Non-pigmented ciliary epithelial cell (primary cell): ENCODE data around the gene RETN.
"Not testable (repeated sequence)": the region's sequence is repeated elsewhere in the genome, so short reads cannot be mapped to it uniquely, and the experiment has no call there.

Experiments
- DNase-seq: peaks from one replicate; pipeline ENCODE4 v3.0.0-alpha.2; 2010; ENCODE audit warnings: low read depth

RETN gene

GRCh38 chr19:7637374-7638256 is 31.2 kb upstream of the RETN start:
- no peak for DNase-seq

DNA sequence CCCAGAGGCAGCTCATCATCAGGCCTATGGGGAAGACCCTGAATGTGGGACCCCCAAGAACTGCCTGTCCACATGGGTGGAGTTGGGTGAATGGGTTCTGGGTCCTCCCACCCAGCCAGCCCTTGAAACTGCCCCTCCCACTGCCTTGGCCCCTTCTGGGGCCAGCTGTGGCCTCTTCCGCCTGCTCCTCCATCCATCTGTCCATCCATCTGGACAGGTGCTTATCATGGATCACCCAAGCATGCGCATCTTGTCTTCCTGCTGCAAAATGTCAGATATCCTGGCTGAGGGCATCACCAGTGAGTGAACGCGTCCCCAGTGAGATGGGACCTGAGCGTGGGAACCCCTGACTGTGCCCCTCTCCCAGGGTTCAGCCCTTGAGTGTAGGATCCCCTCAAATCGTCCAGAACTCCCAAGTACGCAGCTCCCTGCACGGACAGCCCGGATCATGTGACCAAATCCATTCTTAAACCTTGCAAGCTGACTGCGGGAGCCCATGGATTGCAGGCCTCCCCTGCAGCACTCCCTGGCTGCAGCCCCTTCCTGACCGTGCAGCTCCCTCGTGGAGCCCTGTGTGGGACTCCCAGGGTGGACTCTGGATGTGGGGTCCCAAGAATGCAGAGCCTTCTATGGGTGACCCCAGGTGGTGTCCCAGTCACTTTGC is 29.9 kb upstream of the RETN start:
- DNase-seq, result no peak

- no peak for DNase-seq
Observed at GRCh38 chr19:7639863-7640348, 28.9 kb upstream of the RETN start.

GRCh38 chr19:7640803-7641202 is 28.0 kb upstream of the RETN start:
- no peak for DNase-seq

- DNase-seq, result no peak
Observed at GRCh38 chr19:7641290-7642276, 27.3 kb upstream of the RETN start.

DNA sequence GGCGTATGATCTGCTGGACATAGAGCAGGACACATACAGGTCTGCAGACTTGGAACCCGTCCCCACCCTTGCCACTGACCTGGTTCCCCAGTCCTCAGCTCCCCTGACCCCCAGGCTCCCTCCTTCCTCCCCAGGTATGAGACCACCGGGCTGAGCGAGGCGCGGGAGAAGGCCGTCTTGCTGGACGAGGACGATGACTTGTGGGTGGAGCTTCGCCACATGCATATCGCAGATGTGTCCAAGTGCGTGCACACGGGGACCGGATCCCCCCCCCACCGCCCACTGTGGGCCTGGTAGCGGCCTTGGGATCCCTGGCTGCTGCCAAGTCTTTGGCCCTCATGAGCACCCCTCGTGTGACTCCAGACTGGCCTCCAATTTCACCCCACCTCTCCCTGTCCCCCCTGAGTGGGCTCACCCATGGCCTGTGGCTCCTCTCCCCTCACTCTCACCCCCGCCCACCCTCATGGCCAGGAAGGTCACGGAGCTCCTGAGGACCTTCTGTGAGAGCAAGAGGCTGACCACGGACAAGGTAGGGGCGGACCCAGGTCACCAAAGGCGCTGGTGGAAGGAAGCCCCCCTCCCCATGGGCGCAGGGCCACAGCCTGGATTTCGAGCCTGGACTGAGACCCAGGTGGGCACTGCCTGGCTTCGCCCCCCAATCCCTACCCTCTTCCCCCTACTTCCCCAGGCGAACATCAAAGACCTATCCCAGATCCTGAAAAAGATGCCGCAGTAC is 26.4 kb upstream of the RETN start:
- no peak for DNase-seq

GRCh38 chr19:7643031-7643415 is 25.8 kb upstream of the RETN start:
- no peak for DNase-seq

- not testable (repeated sequence) for DNase-seq
Observed at GRCh38 chr19:7643629-7644549, 25.0 kb upstream of the RETN start.

DNA sequence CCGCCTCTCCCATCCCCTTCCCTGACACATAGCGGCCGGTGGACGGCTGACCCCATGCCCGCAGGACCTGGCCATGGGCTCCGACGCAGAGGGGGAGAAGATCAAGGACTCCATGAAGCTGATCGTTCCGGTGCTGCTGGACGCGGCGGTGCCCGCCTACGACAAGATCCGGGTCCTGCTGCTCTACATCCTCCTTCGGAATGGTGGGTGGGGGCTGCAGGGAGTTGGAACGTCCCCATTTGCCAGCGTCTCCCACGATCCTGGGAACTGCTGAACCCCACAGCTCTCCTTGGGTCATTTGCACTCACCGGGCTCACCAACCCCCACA is 24.3 kb upstream of the RETN start:
- no peak for DNase-seq

DNA sequence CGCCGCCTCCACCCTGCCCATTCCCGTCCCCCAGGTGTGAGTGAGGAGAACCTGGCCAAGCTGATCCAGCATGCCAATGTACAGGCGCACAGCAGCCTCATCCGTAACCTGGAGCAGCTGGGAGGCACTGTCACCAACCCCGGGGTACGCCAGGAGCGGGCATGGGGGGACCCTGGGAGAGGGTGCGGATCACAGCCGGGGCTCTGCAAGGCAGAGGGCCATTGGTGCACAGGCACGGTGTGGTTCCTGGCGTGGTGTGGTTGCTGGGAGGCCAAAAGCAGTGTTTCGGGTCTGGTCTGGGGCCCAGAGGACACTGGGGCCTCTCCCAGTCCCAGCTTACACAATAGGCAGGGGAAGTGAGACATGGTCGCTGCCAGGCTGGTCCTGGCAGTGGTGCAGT is 23.7 kb upstream of the RETN start:
- DNase-seq, result no peak

DNA sequence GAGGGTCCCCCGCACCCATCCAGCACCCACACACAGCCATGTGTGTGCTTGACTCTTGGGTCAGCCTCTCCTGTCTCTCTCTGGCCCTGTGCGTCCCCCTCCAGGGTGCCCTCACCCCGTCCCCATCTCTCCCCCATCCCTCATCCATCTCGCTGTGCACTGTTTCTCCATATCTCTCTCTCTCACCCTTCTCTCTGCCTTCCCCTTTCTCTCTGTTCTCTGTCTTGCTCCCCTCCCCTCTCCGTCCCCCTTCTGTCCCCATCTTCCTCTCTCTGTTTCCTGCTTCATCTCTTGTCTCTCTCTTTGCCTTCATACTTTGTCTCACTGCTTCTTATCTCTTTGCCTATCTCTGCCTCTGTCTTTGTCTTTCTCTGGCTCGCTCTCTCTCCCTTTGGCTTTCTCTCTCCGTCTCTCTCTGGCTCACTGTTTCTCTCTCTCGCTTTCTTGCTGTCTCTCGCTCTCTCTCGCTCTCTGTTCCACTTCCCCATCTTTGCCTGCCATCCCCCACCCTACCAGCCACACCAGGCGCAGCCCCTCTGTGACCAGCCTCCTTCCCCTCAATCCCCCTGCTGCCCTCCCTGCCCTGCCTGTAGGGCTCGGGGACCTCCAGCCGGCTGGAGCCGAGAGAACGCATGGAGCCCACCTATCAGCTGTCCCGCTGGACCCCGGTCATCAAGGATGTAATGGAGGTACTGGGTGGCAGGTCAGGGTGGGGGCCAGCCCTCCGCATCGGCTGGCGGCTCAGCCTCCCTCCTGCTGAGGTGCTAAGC is 23.0 kb upstream of the RETN start:
- DNase-seq, result no peak

GRCh38 chr19:7646426-7646700 is 22.5 kb upstream of the RETN start:
- no peak for DNase-seq

DNA sequence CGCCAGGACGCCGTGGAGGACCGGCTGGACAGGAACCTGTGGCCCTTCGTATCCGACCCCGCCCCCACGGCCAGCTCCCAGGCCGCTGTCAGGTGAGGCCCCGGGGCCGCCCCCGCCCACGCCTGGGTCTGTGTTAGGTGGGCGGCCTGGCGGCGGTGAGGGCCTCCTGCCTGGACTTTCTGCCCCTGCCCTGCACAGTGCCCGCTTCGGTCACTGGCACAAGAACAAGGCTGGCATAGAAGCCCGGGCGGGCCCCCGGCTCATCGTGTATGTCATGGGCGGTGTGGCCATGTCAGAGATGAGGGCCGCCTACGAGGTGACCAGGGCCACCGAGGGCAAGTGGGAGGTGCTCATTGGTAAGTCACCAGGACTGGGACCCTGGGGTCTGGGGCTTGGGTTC is 21.7 kb upstream of the RETN start:
- DNase-seq, result no peak

DNA sequence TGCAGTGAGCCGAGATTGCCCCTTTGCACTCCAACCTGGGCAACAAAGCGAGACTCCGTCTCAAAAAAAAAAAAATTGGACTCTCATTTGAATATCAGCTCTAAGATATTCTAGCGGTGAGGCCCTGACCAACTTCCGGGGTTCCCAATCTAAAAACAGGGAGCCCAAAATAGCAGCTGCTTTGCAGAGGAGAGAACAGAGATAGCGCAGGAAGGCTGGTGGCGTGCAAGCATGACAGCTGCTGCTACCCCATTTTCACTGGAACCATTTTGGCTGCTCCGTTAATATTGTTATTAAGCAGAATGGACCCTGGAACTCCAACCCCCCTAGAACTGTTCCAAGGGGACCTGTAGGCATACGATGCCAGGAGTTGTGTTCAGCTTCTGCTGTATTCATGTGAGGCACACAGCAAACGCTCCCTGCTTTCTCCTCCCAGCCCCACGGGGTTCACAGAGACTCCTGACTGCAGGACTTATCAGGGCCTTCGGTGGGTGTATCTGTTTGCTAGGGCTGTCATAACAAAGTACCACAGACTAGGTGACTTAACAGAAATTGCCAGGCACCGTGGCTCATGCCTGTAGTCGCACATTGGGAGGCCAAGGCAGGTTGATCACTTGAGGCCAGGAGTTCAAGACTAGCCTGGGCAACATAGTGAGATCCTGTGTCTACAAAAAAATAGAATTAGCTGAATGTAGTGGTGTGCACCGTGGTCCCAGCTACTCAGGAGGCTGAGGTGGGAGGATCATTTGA is 20.4 kb upstream of the RETN start:
- DNase-seq, result no peak

GRCh38 chr19:7650148-7650547 is 18.7 kb upstream of the RETN start:
- no peak for DNase-seq

DNA sequence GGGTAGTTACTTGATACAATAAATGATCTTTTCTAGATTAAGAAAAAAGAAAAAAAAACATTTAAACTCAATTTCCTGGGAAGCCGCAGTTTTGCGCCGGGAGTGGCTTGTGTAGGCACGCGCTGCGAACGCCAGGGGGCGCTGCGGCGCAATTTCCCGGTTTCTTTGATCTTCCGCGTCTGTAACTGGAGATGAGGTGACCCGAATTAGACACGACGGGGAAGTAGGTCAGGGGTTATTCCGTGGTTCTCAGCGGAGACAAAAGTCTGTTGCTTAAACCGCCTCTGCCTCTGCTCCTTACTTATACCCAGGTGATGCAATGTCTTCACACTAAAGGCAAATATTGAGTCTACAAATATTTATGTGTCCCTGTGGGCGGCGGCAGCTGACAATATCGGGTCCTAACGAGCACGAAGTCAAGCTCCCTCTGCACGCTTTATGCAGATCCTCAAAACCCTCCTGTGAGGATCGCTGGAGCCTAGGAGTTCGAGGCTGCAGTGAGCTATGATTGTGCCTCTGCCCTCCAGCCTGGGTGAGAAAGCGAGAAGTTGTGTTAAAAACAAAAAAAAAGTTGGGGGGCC is 16.7 kb upstream of the RETN start:
- no peak for DNase-seq

DNA sequence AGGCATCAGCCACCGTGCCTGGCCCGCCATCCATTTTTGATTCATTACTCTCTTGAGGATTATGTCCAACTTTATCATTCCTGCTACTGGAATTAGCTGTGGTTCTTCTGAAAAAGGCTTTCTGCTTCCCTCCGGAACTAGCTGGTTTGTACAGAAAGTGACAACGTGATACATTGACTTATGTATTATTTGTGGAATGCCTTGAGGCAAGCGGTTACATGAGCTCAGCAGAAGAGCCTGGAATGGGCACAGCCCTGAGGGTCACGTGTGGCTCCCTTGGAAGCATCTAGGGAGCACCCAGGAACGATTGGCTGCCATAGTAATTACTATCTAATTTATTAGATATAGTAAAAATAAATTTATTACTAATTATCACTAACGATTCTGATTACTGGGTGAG is 14.4 kb upstream of the RETN start:
- DNase-seq, result no peak

- DNase-seq, result no peak
Observed at GRCh38 chr19:7655581-7655980, 13.3 kb upstream of the RETN start.
